Stimulated activated CD8-positive, alpha-beta memory T cell treated with anti-CD3 and anti-CD28 coated beads, Interleukin-15, amount 100 ng/mL, for 48 hours (primary cell): ENCODE data around the gene DOCK8.

ENCODE experiments used
- DNase-seq, 2 donors: peaks; one replicate each; pipeline ENCODE4 v3.0.0-alpha.2; 2020; ENCODE audit warnings: low read depth in 2 of 2

Gene DOCK8

DNA sequence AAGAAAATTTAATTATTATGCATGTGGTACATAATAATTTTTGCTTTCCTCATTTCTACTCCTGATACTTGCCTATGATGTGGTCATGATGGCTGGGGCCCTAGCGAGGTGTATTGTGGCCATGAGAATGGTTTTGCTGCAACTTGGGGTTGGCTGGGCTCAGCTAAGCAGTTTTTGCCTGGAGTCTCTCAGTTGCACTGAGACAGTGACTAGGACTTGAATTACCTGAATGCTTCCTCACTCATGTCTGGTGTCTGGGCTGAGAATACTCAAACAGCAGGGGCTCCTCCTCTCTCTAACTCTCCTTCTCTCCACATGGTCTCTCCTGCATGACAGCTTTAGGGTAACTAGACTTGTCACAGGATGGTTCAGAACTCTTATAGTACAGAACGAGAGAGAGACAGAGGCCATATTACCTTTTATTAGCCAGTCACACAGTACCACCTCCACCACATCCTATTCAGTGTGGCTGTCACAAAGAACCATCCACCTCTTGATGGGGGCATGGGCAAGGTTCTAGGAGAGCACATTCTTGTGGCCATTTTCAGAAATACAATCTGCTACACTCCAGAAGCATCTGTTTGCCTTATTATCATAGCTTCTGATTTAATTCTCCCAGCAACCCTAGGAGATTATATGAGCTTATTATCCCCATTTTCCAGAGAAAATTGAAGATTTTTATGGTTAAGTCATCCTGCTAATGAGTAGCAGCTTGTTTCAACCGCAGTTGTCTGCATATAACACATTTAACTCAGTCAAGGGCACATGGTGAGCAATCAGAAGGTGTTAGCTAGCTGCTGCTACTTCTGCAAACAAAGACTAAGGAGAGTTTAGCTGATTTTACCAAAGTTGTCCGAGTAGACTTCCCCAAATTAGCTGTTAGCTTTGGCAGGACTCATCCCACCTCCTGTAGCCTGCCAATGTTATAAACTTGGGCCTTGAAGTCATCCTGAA, 245.1 kb downstream of the DOCK8 start:
- no peak for DNase-seq

GRCh38 chr9:462121-462520, 247.5 kb downstream of the DOCK8 start:
- no peak for DNase-seq

DNA sequence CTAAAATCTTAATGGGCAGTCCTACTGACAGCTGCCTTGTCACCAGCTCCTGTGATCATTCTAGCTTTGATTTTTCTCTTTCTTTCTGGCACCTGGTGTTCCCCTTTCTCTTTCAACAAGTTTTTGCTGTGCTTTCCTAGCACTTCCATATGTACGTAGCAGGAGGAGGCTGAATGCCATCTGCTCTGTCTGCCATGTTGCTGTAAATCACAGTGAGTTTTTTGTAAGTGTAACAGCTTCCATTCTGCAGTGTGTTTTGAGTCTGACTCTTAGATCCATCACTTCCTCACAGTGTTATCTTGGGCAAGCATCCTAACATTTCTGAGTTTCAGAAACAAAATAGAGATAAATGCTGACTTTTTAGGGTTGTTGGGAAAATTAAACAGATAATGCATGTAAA, 247.9 kb downstream of the DOCK8 start:
- DNase-seq = no peak

GRCh38 chr9:463455-464171, 248.9 kb downstream of the DOCK8 start:
- no peak for DNase-seq

- DNase-seq = no peak
These were observed 252.1 kb downstream of the DOCK8 start for GRCh38 chr9:466747-467146.

DNA sequence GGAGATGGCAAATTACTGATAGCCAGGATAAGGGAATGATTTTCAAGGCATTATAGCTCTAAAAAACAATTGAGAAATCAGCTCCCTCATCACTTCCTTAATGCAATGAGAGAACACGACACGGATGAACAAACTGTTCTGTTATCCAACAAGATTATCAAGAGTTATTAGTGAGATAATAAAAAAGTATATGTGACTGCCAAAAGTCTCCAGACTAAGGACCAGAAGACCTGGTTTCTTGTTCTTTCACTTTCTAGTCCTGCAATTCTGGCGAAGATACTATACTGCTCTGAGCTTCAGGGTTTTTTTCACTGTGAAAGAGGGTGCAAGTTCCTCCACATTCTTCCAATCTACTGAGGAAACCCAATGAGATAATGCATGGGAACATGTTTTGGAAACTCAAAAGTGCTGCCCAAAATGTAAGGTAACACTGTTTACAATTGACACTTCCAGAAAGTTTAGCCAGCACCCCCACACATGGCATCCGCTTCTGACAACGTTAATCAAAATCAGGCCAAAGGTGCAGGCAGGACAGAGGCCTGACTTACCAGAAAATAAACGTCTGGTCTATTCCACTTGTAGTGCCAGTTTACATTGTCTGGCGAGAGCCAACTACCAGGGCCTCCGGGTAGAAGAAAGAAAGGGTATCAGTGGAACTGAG, 254.2 kb downstream of the DOCK8 start:
- no peak for DNase-seq

DNA sequence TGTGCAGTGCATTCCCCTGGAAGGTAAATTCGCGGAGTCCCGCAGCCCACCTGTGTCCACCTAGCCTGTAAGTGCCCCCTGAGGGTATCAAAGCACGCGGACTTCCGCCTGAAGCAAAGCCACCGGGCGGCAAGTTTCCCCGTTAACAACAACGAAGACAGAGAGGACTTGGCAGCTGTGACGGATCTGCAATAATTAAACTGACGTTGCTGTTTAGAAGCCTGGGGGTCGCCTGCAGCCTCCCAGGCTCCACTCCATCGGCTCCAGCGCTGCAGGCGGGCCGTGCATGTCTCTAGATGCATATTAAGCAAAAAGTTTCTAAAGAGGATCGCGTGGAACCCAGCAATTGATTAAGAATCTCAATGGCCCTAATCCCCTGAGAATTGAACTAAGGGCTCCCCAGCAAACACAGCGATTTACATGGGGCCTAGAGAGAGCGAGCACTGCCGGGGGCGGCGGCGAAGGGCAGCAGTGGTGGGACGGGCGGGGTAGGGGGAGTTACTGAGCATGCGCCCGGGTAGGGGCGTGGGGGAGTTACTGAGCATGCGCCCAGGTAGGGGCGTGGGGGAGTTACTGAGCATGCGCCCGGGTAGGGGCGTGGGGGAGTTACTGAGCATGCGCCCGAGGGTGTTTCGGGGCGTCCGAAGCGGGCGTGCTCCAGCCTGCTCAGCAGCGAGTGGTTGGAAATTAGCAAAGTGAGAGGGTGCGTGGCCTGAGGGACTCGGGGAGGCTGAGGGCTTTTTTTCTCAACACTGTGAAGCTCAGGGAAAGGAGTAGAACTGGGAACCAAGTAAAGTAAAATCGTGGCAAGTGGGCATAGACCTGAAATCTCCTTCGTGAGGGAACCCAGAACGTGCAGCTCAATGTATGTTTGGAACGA, 255.2 kb downstream of the DOCK8 start:
- DNase-seq = peak; percentile 73 to 86

- no peak for DNase-seq
These were observed 256.0 kb downstream of the DOCK8 start for GRCh38 chr9:470552-471194.

DNA sequence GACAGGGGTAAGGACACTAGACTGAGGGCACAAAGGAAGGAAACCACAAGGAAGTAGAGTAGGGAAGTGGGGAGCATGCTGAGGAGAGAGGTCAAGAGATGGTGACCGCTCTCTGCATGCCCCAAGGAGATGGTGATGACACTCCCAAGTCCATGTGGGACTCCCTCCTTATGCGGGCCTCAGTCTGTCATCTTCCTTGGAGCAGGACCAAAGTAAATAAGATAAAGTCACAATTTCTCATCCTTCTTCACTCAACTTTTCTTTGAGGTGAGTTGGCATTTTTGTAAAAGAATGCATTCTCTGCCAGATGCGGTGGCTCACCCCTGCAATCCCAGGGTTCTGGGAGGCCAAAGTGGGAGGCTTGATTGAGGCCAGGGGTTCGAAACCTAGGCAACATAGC, 256.7 kb downstream of the DOCK8 start:
- DNase-seq = no peak

GRCh38 chr9:472479-473075, 257.9 kb downstream of the DOCK8 start:
- no peak for DNase-seq

DNA sequence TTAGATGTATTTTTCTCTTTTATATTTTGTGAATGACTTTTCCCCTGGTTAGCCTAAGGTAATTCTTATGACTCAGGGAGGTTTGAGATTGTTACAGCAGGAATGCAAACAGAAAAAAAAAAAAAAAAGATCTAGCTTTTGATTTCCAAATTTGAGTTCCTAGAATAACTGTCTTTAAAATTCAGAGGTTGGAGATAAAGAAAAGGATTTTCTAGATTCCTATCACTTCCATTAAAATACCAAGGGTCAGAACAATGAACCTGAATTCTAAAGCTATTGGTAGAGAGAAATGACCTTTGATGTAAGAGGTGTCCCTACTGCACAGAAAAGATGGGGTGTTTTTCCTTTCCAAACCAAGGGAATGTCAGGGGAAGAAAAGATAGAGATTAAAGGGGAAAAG, 262.5 kb downstream of the DOCK8 start:
- no peak for DNase-seq

- DNase-seq = no peak
These were observed 264.8 kb downstream of the DOCK8 start for GRCh38 chr9:479304-479970.

DNA sequence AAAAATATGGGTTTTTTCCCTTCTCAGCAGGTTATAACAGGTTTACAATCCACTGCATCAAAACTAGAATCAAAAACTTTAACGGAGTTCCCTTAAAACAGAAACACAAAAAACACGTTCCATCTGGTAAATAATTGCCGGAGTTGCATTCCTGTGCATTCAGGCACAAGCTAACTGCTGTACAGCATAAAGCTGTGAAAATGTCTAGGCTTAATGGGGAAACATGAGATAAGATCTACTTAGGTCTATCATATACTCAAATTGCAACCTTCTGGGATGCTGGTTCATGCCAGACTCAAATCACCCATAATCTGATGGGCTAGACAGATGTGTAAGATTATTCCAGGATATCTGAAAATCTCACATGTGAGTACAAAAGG, 265.3 kb downstream of the DOCK8 start:
- DNase-seq = no peak

DNA sequence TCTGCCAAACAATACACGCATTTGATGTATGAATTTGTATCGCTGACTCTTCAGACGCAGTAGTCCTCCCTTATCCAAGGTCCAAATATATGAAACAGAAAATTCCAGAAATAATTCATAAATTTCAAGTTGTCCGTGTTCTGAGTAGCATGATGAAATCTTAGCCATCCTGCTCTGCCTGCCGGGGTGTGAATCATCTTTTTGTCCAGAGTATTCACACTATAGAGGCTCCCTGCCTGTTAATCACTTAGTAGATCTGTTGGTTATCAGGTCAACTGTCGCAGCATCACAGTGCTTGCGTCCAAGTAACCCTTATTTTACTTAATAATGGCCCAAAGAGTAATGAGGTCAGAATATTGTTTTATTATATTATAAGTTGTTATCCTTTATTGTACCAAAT, 268.1 kb downstream of the DOCK8 start:
- no peak for DNase-seq

DNA sequence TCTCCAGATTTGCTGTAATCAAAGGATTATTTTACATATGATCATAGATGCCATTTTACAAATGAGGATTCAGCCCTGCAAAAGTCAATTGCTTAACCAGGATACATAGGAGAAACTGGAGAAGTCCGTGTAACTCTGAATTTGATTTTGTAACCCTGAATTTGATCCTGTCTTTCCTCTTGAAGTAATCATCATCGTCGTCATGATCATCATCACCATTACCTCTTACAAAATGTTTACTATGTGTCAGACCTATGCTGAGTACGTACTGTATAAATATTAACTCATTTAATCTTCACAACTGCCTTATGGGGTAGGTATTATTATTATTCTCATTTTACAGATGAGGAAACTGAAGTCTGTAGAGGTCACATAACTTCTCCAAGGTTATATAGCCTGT, 271.5 kb downstream of the DOCK8 start:
- DNase-seq = no peak

- DNase-seq = no peak
These were observed 272.8 kb downstream of the DOCK8 start for GRCh38 chr9:487429-487828.

- no peak for DNase-seq
These were observed 273.8 kb downstream of the DOCK8 start for GRCh38 chr9:488448-488847.

- no peak for DNase-seq
These were observed 274.8 kb downstream of the DOCK8 start for GRCh38 chr9:489198-490197.

DNA sequence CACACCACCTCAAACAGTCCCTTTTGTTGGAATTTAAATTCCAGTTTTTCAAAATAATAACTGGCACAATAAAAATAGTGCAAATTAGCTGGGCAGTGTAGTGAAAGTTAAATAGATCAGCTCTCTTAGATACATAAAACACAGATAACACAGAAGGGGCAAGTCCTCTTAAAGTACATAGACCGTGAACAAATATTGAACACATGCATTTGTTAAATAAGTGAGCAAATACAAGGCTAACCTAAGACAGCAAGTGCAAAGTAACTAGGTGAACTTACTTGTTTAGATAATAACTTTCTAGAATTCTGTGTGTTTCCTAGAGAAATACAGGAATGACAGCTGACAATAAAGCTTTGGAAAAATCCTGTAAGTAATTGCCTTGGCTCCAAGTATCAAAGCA, 280.1 kb downstream of the DOCK8 start:
- no peak for DNase-seq
